Fibroblast of skin of right quadriceps (primary cell): Measurements from ENCODE around the gene ASAP2.

Experiments used
- DNase-seq: peaks from one replicate; pipeline ENCODE4 v3.0.0-alpha.2; 2013

Gene ASAP2

GRCh38 chr2:9330612-9331270, 124.1 kb downstream of the ASAP2 start:
- DNase-seq: no peak

GRCh38 chr2:9331704-9332103, 125.1 kb downstream of the ASAP2 start:
- peak; percentile 22 for DNase-seq

- DNase-seq: no peak
Measured at GRCh38 chr2:9332136-9332852, 125.7 kb downstream of the ASAP2 start.

GRCh38 chr2:9332853-9333245, 126.2 kb downstream of the ASAP2 start:
- DNase-seq: no peak

- peak; percentile 75 for DNase-seq
Measured at GRCh38 chr2:9333591-9334171, 127.1 kb downstream of the ASAP2 start.

- no peak for DNase-seq
Measured at GRCh38 chr2:9334761-9335160, 128.1 kb downstream of the ASAP2 start.

- no peak for DNase-seq
Measured at GRCh38 chr2:9335322-9335832, 128.8 kb downstream of the ASAP2 start.

- peak; percentile 7 for DNase-seq
Measured at GRCh38 chr2:9336241-9336575, 129.6 kb downstream of the ASAP2 start.

- peak; percentile 95 for DNase-seq
Measured at GRCh38 chr2:9336576-9337314, 130.1 kb downstream of the ASAP2 start.

- no peak for DNase-seq
Measured at GRCh38 chr2:9337901-9338300, 131.3 kb downstream of the ASAP2 start.

- no peak for DNase-seq
Measured at GRCh38 chr2:9341337-9341887, 134.8 kb downstream of the ASAP2 start.

- no peak for DNase-seq
Measured at GRCh38 chr2:9342659-9343058, 136.0 kb downstream of the ASAP2 start.

GRCh38 chr2:9343524-9343923, 136.9 kb downstream of the ASAP2 start:
- no peak for DNase-seq

GRCh38 chr2:9344434-9344833, 137.8 kb downstream of the ASAP2 start:
- no peak for DNase-seq

GRCh38 chr2:9345343-9345742, 138.7 kb downstream of the ASAP2 start:
- no peak for DNase-seq

GRCh38 chr2:9345997-9346396, 139.4 kb downstream of the ASAP2 start:
- no peak for DNase-seq

- no peak for DNase-seq
Measured at GRCh38 chr2:9346885-9347284, 140.3 kb downstream of the ASAP2 start.

- DNase-seq: no peak
Measured at GRCh38 chr2:9347411-9347881, 140.8 kb downstream of the ASAP2 start.

GRCh38 chr2:9354318-9354717, 147.7 kb downstream of the ASAP2 start:
- no peak for DNase-seq

- no peak for DNase-seq
Measured at GRCh38 chr2:9355270-9355669, 148.7 kb downstream of the ASAP2 start.

GRCh38 chr2:9355716-9356115, 149.1 kb downstream of the ASAP2 start:
- no peak for DNase-seq

GRCh38 chr2:9356261-9356660, 149.6 kb downstream of the ASAP2 start:
- DNase-seq: no peak

GRCh38 chr2:9358846-9359245, 152.2 kb downstream of the ASAP2 start:
- DNase-seq: no peak
